GM18867 (cell line): ENCODE data around the gene CLIP2.
"Not testable (repeated sequence)": the region's sequence is repeated elsewhere in the genome, so short reads cannot be mapped to it uniquely, and the experiment has no call there.

Experiments
- ATAC-seq: cut with Tn5 transposase; IDR thresholded peaks from one replicate; pipeline ENCODE4 v1.9.1; 2021; ENCODE audit warnings: mild to moderate bottlenecking, moderate library complexity; ENCODE audit not compliant: unreplicated experiment

Gene CLIP2

GRCh38 chr7:74325210-74325565 lies 36.0 kb downstream of the CLIP2 start:
- no peak for ATAC-seq

GRCh38 chr7:74329225-74329624 lies 40.0 kb downstream of the CLIP2 start:
- no peak for ATAC-seq

GRCh38 chr7:74332373-74333176 lies 43.4 kb downstream of the CLIP2 start:
- ATAC-seq: no peak

GRCh38 chr7:74334030-74334429 lies 44.8 kb downstream of the CLIP2 start:
- ATAC-seq: no peak

GRCh38 chr7:74337926-74338325 lies 48.7 kb downstream of the CLIP2 start:
- no peak for ATAC-seq

GRCh38 chr7:74338366-74339108 lies 49.3 kb downstream of the CLIP2 start:
- no peak for ATAC-seq

GRCh38 chr7:74339648-74340047 lies 50.4 kb downstream of the CLIP2 start:
- not testable (repeated sequence) for ATAC-seq

GRCh38 chr7:74343281-74344131 lies 54.3 kb downstream of the CLIP2 start:
- no peak for ATAC-seq

- ATAC-seq: no peak
These were observed 54.9 kb downstream of the CLIP2 start for GRCh38 chr7:74344132-74344496.

- ATAC-seq: no peak
These were observed 55.6 kb downstream of the CLIP2 start for GRCh38 chr7:74344786-74345185.

- no peak for ATAC-seq
These were observed 56.8 kb downstream of the CLIP2 start for GRCh38 chr7:74345970-74346369.

- no peak for ATAC-seq
These were observed 60.4 kb downstream of the CLIP2 start for GRCh38 chr7:74349621-74350020.

GRCh38 chr7:74350751-74351150 lies 61.5 kb downstream of the CLIP2 start:
- no peak for ATAC-seq

GRCh38 chr7:74351836-74352235 lies 62.6 kb downstream of the CLIP2 start:
- ATAC-seq: no peak

GRCh38 chr7:74352551-74353138 lies 63.4 kb downstream of the CLIP2 start:
- ATAC-seq: not testable (repeated sequence)

GRCh38 chr7:74354009-74354408 lies 64.8 kb downstream of the CLIP2 start:
- no peak for ATAC-seq

GRCh38 chr7:74355091-74355490 lies 65.9 kb downstream of the CLIP2 start:
- no peak for ATAC-seq

- ATAC-seq: no peak
These were observed 67.5 kb downstream of the CLIP2 start for GRCh38 chr7:74356589-74357315.

GRCh38 chr7:74360008-74360407 lies 70.8 kb downstream of the CLIP2 start:
- no peak for ATAC-seq

GRCh38 chr7:74362266-74362665 lies 73.1 kb downstream of the CLIP2 start:
- no peak for ATAC-seq
